CD4-positive, alpha-beta memory T cell (primary cell): ENCODE data around the gene KAT8. TPM values are rescaled to one million over a fixed set of nuclear protein-coding genes. Genes with fewer than 3 reads are reported as not detected.

Experiments used
- CTCF ChIA-PET: fragments of 350-600 bp; sonication (Branson Sonifier 250); formaldehyde crosslinking; loops from one replicate; lab custom pipeline; 2021; ENCODE audit warnings: inconsistent platforms; ENCODE audit not compliant: partially characterized antibody; lab: Charles Lee
- POLR2A ChIA-PET: fragments of 350-600 bp; sonication (Branson Sonifier 250); formaldehyde crosslinking; loops from one replicate; lab custom pipeline; 2021; ENCODE audit not compliant: partially characterized antibody; lab: Charles Lee
- DNase-seq, 5 donors: peaks; one replicate each; pipeline versions ENCODE4 v3.0.0 to v3.0.0-alpha.2; 2020 to 2022; ENCODE audit warnings: mixed read lengths in 1 of 5
- H3K27ac ChIP-seq: one replicate; pipeline ENCODE4 v1.7.0; 2013; ENCODE audit warnings: low read depth, low read length
- H3K27me3 ChIP-seq: 2 replicates; pipeline ENCODE4 v1.7.0; 2013; ENCODE audit warnings: mild to moderate bottlenecking, low read length, moderate library complexity; ENCODE audit not compliant: insufficient read depth
- H3K36me3 ChIP-seq: 2 replicates; pipeline ENCODE4 v1.7.0; 2013; ENCODE audit warnings: mild to moderate bottlenecking, low read length, moderate library complexity; ENCODE audit not compliant: insufficient read depth
- H3K4me1 ChIP-seq: 2 replicates; pipeline ENCODE4 v1.7.0; 2013; ENCODE audit warnings: mild to moderate bottlenecking, low read length, moderate library complexity; ENCODE audit not compliant: insufficient read depth
- H3K4me3 ChIP-seq, 2 donors: one replicate each; pipeline ENCODE4 v1.7.0; 2013; ENCODE audit warnings: low read length in 2 of 2, mild to moderate bottlenecking in 1 of 2
- H3K9me3 ChIP-seq, 2 donors: one replicate each; pipeline ENCODE4 v1.7.0; 2013; ENCODE audit warnings: low read length in 2 of 2, control low read depth in 1 of 2; ENCODE audit not compliant: control insufficient read depth in 1 of 2
- H3K27ac Mint-ChIP-seq, 7 donors: one replicate each; pipeline ENCODE4 v1.8.0; 2020 to 2021; ENCODE audit warnings: mixed read lengths in 7 of 7, mild to moderate bottlenecking in 6 of 7, inconsistent platforms in 3 of 7, moderate library complexity in 3 of 7
- H3K27me3 Mint-ChIP-seq, 2 donors: one replicate each; pipeline ENCODE4 v1.8.0; 2020 to 2021; ENCODE audit warnings: mixed read lengths in 2 of 2
- H3K36me3 Mint-ChIP-seq, 2 donors: one replicate each; pipeline ENCODE4 v1.8.0; 2020 to 2021; ENCODE audit warnings: mixed read lengths in 2 of 2, inconsistent platforms in 1 of 2, mild to moderate bottlenecking in 1 of 2
- H3K4me1 Mint-ChIP-seq, 4 donors: one replicate each; pipeline ENCODE4 v1.8.0; 2020 to 2021; ENCODE audit warnings: mixed read lengths in 4 of 4, mild to moderate bottlenecking in 1 of 4
- H3K4me3 Mint-ChIP-seq, 8 donors: one replicate each; pipeline ENCODE4 v1.8.0; 2020 to 2021; ENCODE audit warnings: mixed read lengths in 8 of 8, mild to moderate bottlenecking in 7 of 8, moderate library complexity in 6 of 8, inconsistent platforms in 3 of 8
- H3K9me3 Mint-ChIP-seq, 8 donors: one replicate each; pipeline ENCODE4 v1.8.0; 2020 to 2021; ENCODE audit warnings: mixed read lengths in 8 of 8, mild to moderate bottlenecking in 5 of 8, inconsistent platforms in 3 of 8, moderate library complexity in 1 of 8
- intact Hi-C: fragments of 100-400 bp; cut with micrococcal nuclease; formaldehyde crosslinking; loops from one replicate; pipeline ENCODE4 v1.15.1; 2023
- polyA plus RNA-seq, 2 donors: library from polyadenylated mRNA; unstranded; fragments of 300-500 nt; fragmentation: Illumina TruSeq; gene quantifications; one replicate each; pipeline ENCODE4 v1.2.3, GENCODE V29; 2021
- total RNA-seq, 2 experiments: library from RNA; stranded (reverse); gene quantifications; one replicate each; pipeline ENCODE4 v1.2.3, GENCODE V29; 2021

The KAT8 gene
- total and polyA plus RNA-seq, 4 experiments from 2014 or later: 37.5 to 94.2 (median 79.8) TPM

DNA sequence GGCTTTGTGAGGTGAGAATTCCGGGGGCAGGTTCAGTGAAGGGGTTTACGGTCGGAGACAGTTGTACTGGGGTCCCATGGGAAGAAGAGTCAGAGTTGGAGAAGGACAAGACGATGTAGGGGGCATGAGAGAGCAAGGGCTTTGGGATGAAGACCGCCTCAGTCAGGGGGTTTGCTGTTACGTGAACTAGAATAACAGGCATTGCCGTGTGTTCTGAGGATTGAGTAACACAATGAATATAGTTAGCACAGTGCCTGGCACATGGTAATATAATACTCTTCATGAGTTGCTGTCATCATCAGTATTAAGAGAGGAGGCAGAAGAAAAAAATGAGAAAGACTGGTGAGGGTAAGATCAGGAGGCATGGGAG, 42.7 kb upstream of the KAT8 start:
- CTCF ChIA-PET: interaction anchor here (1.0 to 1.2 kb wide), 2 partner anchors 89 to 90 kb away, joined by 3 read pairs; partner anchors contain the start of gene HSD3B7
- POLR2A ChIA-PET: interaction anchor here (1.2 to 4.2 kb wide), 22 partner anchors 11 to 434 kb away, joined by 3 to 74 read pairs (median 7); partner anchors contain the start of genes ARMC5, BCKDK, FUS and KAT8
- Histone ChIP-seq H3K27me3 (no peaks in the 10 kb centered on the region), H3K4me1 (peaks cover 27% of the 10 kb centered on the region), H3K36me3 (peaks cover 38% of the 10 kb centered on the region), H3K27ac (peak overlapping the region; percentile 87), H3K4me3 (peak overlapping the region; percentile 57 to 86), H3K9me3 (no peaks in the 10 kb centered on the region)
- Mint-ChIP-seq H3K4me1 (peaks cover 17 to 62% (median 28%) of the 10 kb centered on the region in 4 donors), H3K9me3 (peaks cover 0 to 2% (median 0%) of the 10 kb centered on the region in 8 donors), H3K27me3 (peaks cover 0 to 2% of the 10 kb centered on the region in 2 donors), H3K27ac (peak overlapping the region; percentile 93 to 99 (median 98)), H3K36me3 (peaks cover 6 to 56% of the 10 kb centered on the region in 2 donors), H3K4me3 (peak overlapping the region; percentile 89 to 99 (median 94))
- intact Hi-C loops: loop anchor here (1.0 kb wide), 10 partner anchors 20 to 795 kb away; partner anchors contain the start of genes ARMC5, CFAP119, FUS and KAT8
- DNase-seq: no peak

DNA sequence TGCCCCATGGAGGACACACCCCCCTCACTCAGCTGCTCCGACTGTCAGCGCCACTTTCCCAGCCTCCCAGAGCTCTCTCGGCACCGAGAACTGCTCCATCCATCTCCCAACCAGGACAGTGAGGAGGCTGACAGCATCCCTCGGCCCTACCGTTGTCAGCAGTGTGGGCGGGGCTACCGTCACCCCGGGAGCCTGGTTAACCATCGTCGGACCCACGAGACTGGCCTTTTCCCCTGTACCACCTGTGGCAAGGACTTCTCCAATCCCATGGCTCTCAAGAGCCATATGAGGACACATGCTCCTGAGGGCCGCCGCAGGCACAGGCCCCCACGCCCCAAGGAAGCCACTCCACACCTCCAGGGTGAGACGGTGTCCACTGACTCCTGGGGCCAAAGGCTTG, 41.1 kb upstream of the KAT8 start:
- H3K36me3 ChIP-seq: peaks cover 48% of the 10 kb centered on the region

DNA sequence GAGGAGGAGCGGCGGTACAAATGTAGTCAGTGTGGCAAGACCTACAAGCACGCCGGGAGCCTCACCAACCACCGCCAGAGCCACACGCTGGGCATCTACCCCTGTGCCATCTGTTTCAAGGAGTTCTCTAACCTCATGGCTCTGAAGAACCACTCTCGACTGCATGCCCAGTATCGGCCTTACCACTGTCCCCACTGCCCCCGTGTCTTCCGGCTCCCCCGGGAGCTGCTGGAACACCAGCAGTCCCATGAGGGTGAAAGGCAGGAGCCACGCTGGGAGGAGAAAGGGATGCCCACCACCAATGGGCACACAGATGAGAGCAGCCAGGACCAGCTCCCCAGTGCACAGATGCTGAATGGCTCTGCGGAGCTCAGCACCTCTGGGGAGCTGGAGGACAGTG, 40.4 kb upstream of the KAT8 start:
- H3K4me1 ChIP-seq: peaks cover 29% of the 10 kb centered on the region

More for the DNA sequence above, 41.1 kb upstream of the KAT8 start:
- Histone ChIP-seq H3K4me3 (no peak overlapping the region), H3K27me3 (no peaks in the 10 kb centered on the region), H3K27ac (no peak overlapping the region), H3K9me3 (no peaks in the 10 kb centered on the region), H3K4me1 (peaks cover 27% of the 10 kb centered on the region)
- POLR2A ChIA-PET: interaction anchor here (0.9 to 4.2 kb wide), 3 partner anchors 17 to 41 kb away, joined by 3 to 61 read pairs (median 4); partner anchors contain the start of genes KAT8 and VKORC1
- H3K4me1 Mint-ChIP-seq: peaks cover 17 to 67% (median 31%) of the 10 kb centered on the region in 4 donors
- H3K27me3 Mint-ChIP-seq: peaks cover 0 to 2% of the 10 kb centered on the region in 2 donors
- DNase-seq: no peak
- intact Hi-C loops: no loop called here
- H3K36me3 Mint-ChIP-seq: peaks cover 6 to 64% of the 10 kb centered on the region in 2 donors
- peak overlapping the region in 5 of 7 donors; percentile 30 to 99 (median 93) for H3K27ac Mint-ChIP-seq
- H3K4me3 Mint-ChIP-seq: peak overlapping the region in 1 of 8 donors; percentile 99
- H3K9me3 Mint-ChIP-seq: peaks cover 0 to 2% (median 0%) of the 10 kb centered on the region in 8 donors
- CTCF ChIA-PET: interaction anchor here (1.0 kb wide), 1 partner anchor 66 kb away, joined by 4 read pairs; no protein-coding TSS in a partner anchor

DNA sequence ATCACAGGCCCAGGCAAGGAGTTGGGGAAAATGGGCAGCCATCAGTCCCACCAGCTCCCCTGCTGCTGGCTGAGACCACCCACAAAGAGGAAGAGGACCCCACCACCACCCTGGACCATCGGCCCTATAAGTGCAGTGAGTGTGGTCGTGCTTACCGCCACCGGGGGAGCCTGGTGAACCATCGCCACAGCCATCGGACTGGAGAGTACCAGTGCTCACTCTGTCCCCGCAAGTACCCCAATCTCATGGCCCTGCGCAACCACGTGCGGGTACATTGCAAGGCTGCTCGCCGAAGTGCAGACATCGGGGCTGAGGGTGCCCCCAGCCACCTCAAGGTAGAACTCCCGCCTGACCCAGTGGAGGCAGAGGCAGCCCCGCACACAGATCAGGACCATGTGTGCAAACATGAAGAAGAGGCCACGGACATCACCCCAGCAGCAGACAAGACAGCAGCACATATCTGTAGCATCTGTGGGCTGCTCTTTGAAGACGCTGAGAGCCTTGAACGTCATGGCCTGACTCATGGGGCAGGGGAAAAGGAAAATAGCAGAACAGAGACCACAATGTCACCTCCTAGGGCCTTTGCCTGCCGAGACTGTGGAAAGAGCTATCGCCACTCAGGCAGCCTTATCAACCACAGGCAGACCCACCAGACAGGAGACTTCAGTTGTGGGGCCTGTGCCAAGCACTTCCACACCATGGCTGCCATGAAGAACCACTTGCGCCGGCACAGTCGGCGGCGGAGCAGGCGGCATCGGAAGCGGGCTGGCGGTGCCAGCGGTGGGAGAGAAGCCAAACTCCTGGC, 39.7 kb upstream of the KAT8 start:
- peaks cover 48% of the 10 kb centered on the region for H3K36me3 ChIP-seq
- Mint-ChIP-seq H3K36me3 (peaks cover 6 to 65% of the 10 kb centered on the region in 2 donors), H3K4me1 (peaks cover 9 to 61% (median 21%) of the 10 kb centered on the region in 4 donors), H3K9me3 (peaks cover 0 to 2% (median 0%) of the 10 kb centered on the region in 8 donors), H3K4me3 (no peak overlapping the region), H3K27me3 (peaks cover 0 to 2% of the 10 kb centered on the region in 2 donors), H3K27ac (peak overlapping the region in 1 of 7 donors; percentile 17)
- CTCF ChIA-PET: no interaction called here
- no peak for DNase-seq
- H3K4me3 ChIP-seq: no peak overlapping the region
- intact Hi-C loops: no loop called here
- no peaks in the 10 kb centered on the region for H3K27me3 ChIP-seq
- POLR2A ChIA-PET: no interaction called here
- peaks cover 24% of the 10 kb centered on the region for H3K4me1 ChIP-seq
- no peak overlapping the region for H3K27ac ChIP-seq
- no peaks in the 10 kb centered on the region for H3K9me3 ChIP-seq

More for the DNA sequence above, 40.4 kb upstream of the KAT8 start:
- Mint-ChIP-seq H3K4me3 (no peak overlapping the region), H3K4me1 (peaks cover 13 to 63% (median 26%) of the 10 kb centered on the region in 4 donors), H3K36me3 (peaks cover 6 to 64% of the 10 kb centered on the region in 2 donors), H3K27me3 (peaks cover 0 to 2% of the 10 kb centered on the region in 2 donors), H3K9me3 (peaks cover 0 to 2% (median 0%) of the 10 kb centered on the region in 8 donors), H3K27ac (no peak overlapping the region)
- Histone ChIP-seq H3K4me3 (no peak overlapping the region), H3K36me3 (peaks cover 48% of the 10 kb centered on the region), H3K27ac (no peak overlapping the region), H3K27me3 (no peaks in the 10 kb centered on the region), H3K9me3 (no peaks in the 10 kb centered on the region)
- intact Hi-C loops: no loop called here
- ChIA-PET CTCF (no interaction called here), POLR2A (no interaction called here)
- no peak for DNase-seq

DNA sequence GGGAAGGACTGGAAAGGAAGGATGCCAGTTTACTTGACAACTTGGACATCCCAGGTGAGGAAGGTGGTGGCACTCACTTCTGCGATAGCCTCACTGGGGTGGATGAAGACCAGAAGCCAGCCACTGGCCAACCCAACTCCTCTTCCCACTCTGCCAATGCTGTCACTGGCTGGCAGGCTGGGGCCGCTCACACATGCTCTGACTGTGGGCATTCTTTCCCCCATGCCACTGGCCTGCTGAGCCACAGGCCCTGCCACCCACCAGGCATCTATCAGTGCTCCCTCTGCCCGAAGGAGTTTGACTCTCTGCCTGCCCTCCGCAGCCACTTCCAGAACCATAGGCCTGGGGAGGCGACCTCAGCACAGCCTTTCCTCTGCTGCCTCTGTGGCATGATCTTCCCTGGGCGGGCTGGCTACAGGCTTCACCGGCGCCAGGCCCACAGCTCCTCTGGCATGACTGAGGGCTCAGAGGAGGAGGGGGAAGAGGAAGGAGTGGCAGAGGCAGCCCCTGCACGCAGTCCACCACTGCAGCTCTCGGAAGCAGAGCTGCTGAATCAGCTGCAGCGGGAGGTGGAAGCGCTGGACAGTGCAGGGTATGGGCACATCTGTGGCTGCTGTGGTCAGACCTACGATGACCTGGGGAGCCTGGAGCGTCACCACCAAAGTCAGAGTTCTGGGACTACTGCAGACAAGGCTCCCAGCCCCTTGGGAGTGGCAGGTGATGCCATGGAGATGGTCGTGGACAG, 38.7 kb upstream of the KAT8 start:
- peaks cover 0 to 2% (median 0%) of the 10 kb centered on the region in 8 donors for H3K9me3 Mint-ChIP-seq
- Histone ChIP-seq H3K36me3 (peaks cover 48% of the 10 kb centered on the region), H3K4me3 (no peak overlapping the region), H3K27me3 (no peaks in the 10 kb centered on the region), H3K27ac (no peak overlapping the region), H3K9me3 (no peaks in the 10 kb centered on the region), H3K4me1 (peaks cover 23% of the 10 kb centered on the region)
- no peak for DNase-seq
- peaks cover 9 to 59% (median 18%) of the 10 kb centered on the region in 4 donors for H3K4me1 Mint-ChIP-seq
- peak overlapping the region in 1 of 8 donors; percentile 10 for H3K4me3 Mint-ChIP-seq
- peaks cover 6 to 62% of the 10 kb centered on the region in 2 donors for H3K36me3 Mint-ChIP-seq
- CTCF ChIA-PET: no interaction called here
- peaks cover 0 to 2% of the 10 kb centered on the region in 2 donors for H3K27me3 Mint-ChIP-seq
- intact Hi-C loops: no loop called here
- POLR2A ChIA-PET: no interaction called here
- no peak overlapping the region for H3K27ac Mint-ChIP-seq

DNA sequence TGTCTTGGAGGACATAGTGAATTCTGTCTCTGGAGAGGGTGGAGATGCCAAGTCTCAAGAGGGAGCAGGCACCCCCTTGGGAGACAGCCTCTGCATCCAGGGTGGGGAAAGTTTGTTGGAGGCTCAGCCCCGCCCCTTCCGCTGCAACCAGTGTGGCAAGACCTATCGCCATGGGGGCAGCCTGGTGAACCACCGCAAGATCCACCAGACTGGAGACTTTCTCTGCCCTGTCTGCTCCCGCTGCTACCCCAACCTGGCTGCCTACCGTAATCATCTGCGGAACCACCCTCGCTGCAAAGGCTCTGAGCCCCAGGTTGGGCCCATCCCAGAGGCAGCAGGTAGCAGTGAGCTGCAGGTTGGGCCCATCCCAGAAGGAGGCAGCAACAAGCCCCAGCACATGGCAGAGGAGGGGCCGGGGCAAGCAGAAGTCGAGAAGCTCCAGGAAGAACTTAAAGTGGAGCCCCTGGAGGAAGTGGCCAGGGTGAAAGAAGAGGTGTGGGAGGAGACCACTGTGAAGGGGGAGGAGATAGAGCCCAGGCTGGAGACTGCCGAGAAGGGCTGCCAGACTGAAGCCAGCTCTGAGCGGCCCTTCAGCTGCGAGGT, 38.0 kb upstream of the KAT8 start:
- H3K4me1 ChIP-seq: peaks cover 23% of the 10 kb centered on the region
- no peak overlapping the region for H3K4me3 ChIP-seq
- peaks cover 9 to 58% (median 15%) of the 10 kb centered on the region in 4 donors for H3K4me1 Mint-ChIP-seq
- ChIA-PET POLR2A (interaction anchor here (1.0 to 1.3 kb wide), 2 partner anchors 63 to 409 kb away, joined by 3 to 5 read pairs; no protein-coding TSS in a partner anchor), CTCF (no interaction called here)
- no peaks in the 10 kb centered on the region for H3K9me3 ChIP-seq
- H3K9me3 Mint-ChIP-seq: peaks cover 0 to 2% (median 0%) of the 10 kb centered on the region in 8 donors
- H3K27ac ChIP-seq: no peak overlapping the region
- no peaks in the 10 kb centered on the region for H3K27me3 Mint-ChIP-seq
- intact Hi-C loops: no loop called here
- peaks cover 48% of the 10 kb centered on the region for H3K36me3 ChIP-seq
- no peak for DNase-seq
- H3K27ac Mint-ChIP-seq: peak overlapping the region in 1 of 7 donors; percentile 79
- no peaks in the 10 kb centered on the region for H3K27me3 ChIP-seq
- H3K36me3 Mint-ChIP-seq: peaks cover 6 to 55% of the 10 kb centered on the region in 2 donors
- H3K4me3 Mint-ChIP-seq: no peak overlapping the region
